ENCODE results near the gene DLEC1.

The DLEC1 gene

DNA sequence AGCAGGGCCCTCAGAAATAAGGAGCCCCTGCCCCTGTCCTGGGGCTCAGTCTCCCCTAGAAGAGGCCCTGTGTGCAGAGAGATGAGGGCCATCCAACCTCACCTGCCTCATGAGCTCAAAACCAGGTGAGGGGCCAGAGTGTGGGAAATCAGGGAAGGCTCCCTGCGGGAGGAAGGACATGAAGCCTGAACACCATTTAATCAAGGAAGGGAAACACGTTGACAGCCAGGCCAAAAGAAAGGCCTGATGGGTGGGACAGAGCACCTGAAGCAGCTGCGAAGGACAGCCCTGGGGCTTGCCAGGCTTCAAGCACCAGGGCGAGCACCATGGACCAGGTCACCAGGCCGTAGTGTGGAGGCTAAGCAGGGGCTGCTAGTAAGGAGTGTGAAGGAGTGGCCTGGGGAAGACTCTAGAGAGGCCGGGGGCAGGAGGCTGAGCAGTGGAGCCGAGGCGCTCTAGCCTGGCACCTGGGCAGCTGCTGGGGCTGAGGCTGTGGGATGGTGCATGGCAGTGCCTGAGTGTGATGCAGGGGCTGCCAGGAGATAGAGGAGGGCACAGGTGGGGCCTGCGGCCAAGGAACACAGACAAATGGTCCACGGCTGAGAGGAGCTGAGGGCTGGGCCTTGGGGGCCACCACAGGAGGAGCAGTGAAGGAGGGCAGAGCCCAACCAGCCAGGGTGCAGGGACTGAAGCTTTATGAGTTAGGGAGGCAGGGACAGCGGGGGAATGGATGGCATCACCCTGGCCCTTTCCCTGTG, 81.9 kb downstream of the DLEC1 start:
- peak overlapping the region; percentile 65 for H3K23ac ChIP-seq (ENCODE audit: low read depth, low read length, poor library complexity)
- peaks cover 40 to 75% of the 10 kb centered on the region in 2 donors for H3K36me3 ChIP-seq (replicated peaks in 1 of 2; ENCODE audit: control insufficient read depth in 2 of 2, insufficient read depth in 2 of 2, low read length in 2 of 2)
- H3K4me1 ChIP-seq (ENCODE audit: control insufficient read depth in 2 of 2, insufficient read depth in 1 of 2, low read depth in 1 of 2, low read length in 2 of 2) = no peaks in the 10 kb centered on the region
- no peak overlapping the region for H2BK15ac ChIP-seq (ENCODE audit: low read length)
- peaks cover 2% of the 10 kb centered on the region for H3K79me1 ChIP-seq (ENCODE audit: low read depth, low read length)
- peak overlapping the region; percentile 92 for H4K91ac ChIP-seq (ENCODE audit: low read depth, low read length, poor library complexity)
- peak overlapping the region; percentile 66 for H2BK5ac ChIP-seq (ENCODE audit: low read length)
- H3K4me2 ChIP-seq (ENCODE audit: insufficient read depth, low read length, poor library complexity, severe bottlenecking) = no peak overlapping the region
- no peak overlapping the region for H3K4ac ChIP-seq (ENCODE audit: low read length)
- no peak overlapping the region for H3K27ac ChIP-seq (replicated peaks; ENCODE audit: low read length)
- peaks cover 0 to 1% of the 10 kb centered on the region in 2 donors for H3K9me3 ChIP-seq (replicated peaks in 1 of 2; ENCODE audit: control insufficient read depth in 2 of 2, insufficient read depth in 1 of 2, low read depth in 1 of 2, low read length in 2 of 2)
- H3K18ac ChIP-seq (ENCODE audit: low read length) = no peak overlapping the region
- no peak for DNase-seq (ENCODE audit: low spot score)
- no peak overlapping the region for H3K14ac ChIP-seq (ENCODE audit: low read length)
- H3K27me3 ChIP-seq (ENCODE audit: control insufficient read depth in 3 of 3, insufficient read depth in 3 of 3, low read depth in 1 of 3, low read length in 3 of 3) = no peaks in the 10 kb centered on the region
- no peak overlapping the region for H2BK120ac ChIP-seq (ENCODE audit: low read depth, low read length)
- no peak overlapping the region for H2AFZ ChIP-seq (ENCODE audit: low read length)
- H2AK5ac ChIP-seq (ENCODE audit: low read depth, low read length) = no peak overlapping the region
- H2BK12ac ChIP-seq (ENCODE audit: low read length) = no peak overlapping the region
- no peak overlapping the region for H3K9ac ChIP-seq (ENCODE audit: low read depth, low read length, poor library complexity)
- WGBS, 2 donors (ENCODE audit: extremely low coverage in 2 of 2, insufficient read length in 2 of 2, insufficient replicate concordance in 1 of 2) = no CpG with 5 or more reads among the region's 11 CpGs
- H3K4me3 ChIP-seq (ENCODE audit: low read length in 2 of 2) = no peak overlapping the region
- H4K8ac ChIP-seq (ENCODE audit: low read depth, low read length) = peak overlapping the region; percentile 43

- WGBS, 2 donors (ENCODE audit: extremely low coverage in 2 of 2, insufficient read length in 2 of 2, insufficient replicate concordance in 1 of 2) = no CpG with 5 or more reads among the region's 9 CpGs
- Histone ChIP-seq H3K27ac (replicated peaks; ENCODE audit: low read length) (no peak overlapping the region), H2BK120ac (ENCODE audit: low read depth, low read length) (no peak overlapping the region), H3K9ac (ENCODE audit: low read depth, low read length, poor library complexity) (no peak overlapping the region), H2BK12ac (ENCODE audit: low read length) (no peak overlapping the region), H2BK15ac (ENCODE audit: low read length) (no peak overlapping the region), H3K23ac (ENCODE audit: low read depth, low read length, poor library complexity) (peak overlapping the region; percentile 55), H3K18ac (ENCODE audit: low read length) (no peak overlapping the region), H3K14ac (ENCODE audit: low read length) (no peak overlapping the region), H3K27me3 (ENCODE audit: control insufficient read depth in 3 of 3, insufficient read depth in 3 of 3, low read depth in 1 of 3, low read length in 3 of 3) (no peaks in the 10 kb centered on the region), H3K9me3 (replicated peaks in 1 of 2; ENCODE audit: control insufficient read depth in 2 of 2, insufficient read depth in 1 of 2, low read depth in 1 of 2, low read length in 2 of 2) (peaks cover 0 to 2% of the 10 kb centered on the region in 2 donors), H3K79me1 (ENCODE audit: low read depth, low read length) (peaks cover 2% of the 10 kb centered on the region), H4K91ac (ENCODE audit: low read depth, low read length, poor library complexity) (no peak overlapping the region), H2BK5ac (ENCODE audit: low read length) (peak overlapping the region; percentile 66), H3K4me3 (ENCODE audit: low read length in 2 of 2) (no peak overlapping the region), H4K8ac (ENCODE audit: low read depth, low read length) (no peak overlapping the region), H2AK5ac (ENCODE audit: low read depth, low read length) (no peak overlapping the region), H3K4ac (ENCODE audit: low read length) (no peak overlapping the region), H2AFZ (ENCODE audit: low read length) (no peak overlapping the region), H3K4me1 (ENCODE audit: control insufficient read depth in 2 of 2, insufficient read depth in 1 of 2, low read depth in 1 of 2, low read length in 2 of 2) (no peaks in the 10 kb centered on the region), H3K4me2 (ENCODE audit: insufficient read depth, low read length, poor library complexity, severe bottlenecking) (no peak overlapping the region), H3K36me3 (replicated peaks in 1 of 2; ENCODE audit: control insufficient read depth in 2 of 2, insufficient read depth in 2 of 2, low read length in 2 of 2) (peaks cover 46 to 80% of the 10 kb centered on the region in 2 donors)
- no peak for DNase-seq (ENCODE audit: low spot score)
These were observed 82.4 kb downstream of the DLEC1 start for GRCh38 chr3:38121451-38121831.

DNA sequence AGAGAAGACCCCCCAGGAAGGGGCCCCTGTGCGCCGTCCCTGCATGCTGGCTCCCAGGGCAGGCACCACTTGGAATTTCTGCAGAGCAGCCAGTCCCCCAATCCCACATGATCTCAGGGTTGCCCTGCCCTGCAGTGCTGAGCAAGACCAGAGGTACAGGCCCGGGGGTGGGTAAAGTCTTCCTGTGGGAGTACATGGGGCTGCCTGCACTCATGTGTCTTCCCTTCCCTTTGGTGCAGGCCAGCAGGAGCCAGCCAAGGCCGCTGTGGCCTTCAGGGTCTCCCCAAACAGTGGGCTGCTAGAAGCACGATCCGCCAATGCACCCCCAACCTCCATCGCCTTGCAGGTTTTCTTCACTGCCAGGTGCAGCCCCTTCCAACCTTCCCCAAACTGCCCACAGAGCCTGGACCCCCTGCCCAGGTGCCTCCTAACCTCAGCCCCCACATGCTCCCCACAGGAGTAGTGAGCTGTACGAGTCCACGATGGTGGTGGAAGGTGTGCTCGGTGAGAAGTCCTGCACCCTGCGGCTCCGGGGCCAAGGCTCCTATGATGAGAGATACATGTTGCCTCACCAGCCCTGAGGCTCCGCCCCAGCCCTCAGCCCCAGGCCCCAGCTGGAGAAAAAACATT, 82.9 kb downstream of the DLEC1 start:
- no peak for DNase-seq (ENCODE audit: low spot score)

GRCh38 chr3:38122712-38123290, 83.8 kb downstream of the DLEC1 start:
- no peak for DNase-seq (ENCODE audit: low spot score)
- Histone ChIP-seq H2AK5ac (ENCODE audit: low read depth, low read length) (no peak overlapping the region), H4K91ac (ENCODE audit: low read depth, low read length, poor library complexity) (no peak overlapping the region), H3K27me3 (ENCODE audit: control insufficient read depth in 3 of 3, insufficient read depth in 3 of 3, low read depth in 1 of 3, low read length in 3 of 3) (no peaks in the 10 kb centered on the region), H3K4me1 (ENCODE audit: control insufficient read depth in 2 of 2, insufficient read depth in 1 of 2, low read depth in 1 of 2, low read length in 2 of 2) (no peaks in the 10 kb centered on the region), H4K8ac (ENCODE audit: low read depth, low read length) (no peak overlapping the region), H2BK5ac (ENCODE audit: low read length) (no peak overlapping the region), H3K36me3 (replicated peaks in 1 of 2; ENCODE audit: control insufficient read depth in 2 of 2, insufficient read depth in 2 of 2, low read length in 2 of 2) (peaks cover 48 to 92% of the 10 kb centered on the region in 2 donors), H2AFZ (ENCODE audit: low read length) (no peak overlapping the region), H2BK120ac (ENCODE audit: low read depth, low read length) (no peak overlapping the region), H3K4ac (ENCODE audit: low read length) (no peak overlapping the region), H2BK12ac (ENCODE audit: low read length) (no peak overlapping the region), H3K23ac (ENCODE audit: low read depth, low read length, poor library complexity) (no peak overlapping the region), H3K4me2 (ENCODE audit: insufficient read depth, low read length, poor library complexity, severe bottlenecking) (no peak overlapping the region), H3K14ac (ENCODE audit: low read length) (no peak overlapping the region), H3K4me3 (ENCODE audit: low read length in 2 of 2) (no peak overlapping the region), H3K27ac (replicated peaks; ENCODE audit: low read length) (no peak overlapping the region), H3K9me3 (replicated peaks in 1 of 2; ENCODE audit: control insufficient read depth in 2 of 2, insufficient read depth in 1 of 2, low read depth in 1 of 2, low read length in 2 of 2) (peaks cover 0 to 2% of the 10 kb centered on the region in 2 donors), H3K18ac (ENCODE audit: low read length) (no peak overlapping the region), H3K79me1 (ENCODE audit: low read depth, low read length) (peaks cover 2% of the 10 kb centered on the region), H3K9ac (ENCODE audit: low read depth, low read length, poor library complexity) (no peak overlapping the region), H2BK15ac (ENCODE audit: low read length) (no peak overlapping the region)
- no CpG with 5 or more reads among the region's 9 CpGs for WGBS, 2 donors (ENCODE audit: extremely low coverage in 2 of 2, insufficient read length in 2 of 2, insufficient replicate concordance in 1 of 2)

More for the DNA sequence above, 82.9 kb downstream of the DLEC1 start:
- H2BK12ac ChIP-seq (ENCODE audit: low read length) = no peak overlapping the region
- no peak overlapping the region for H2AK5ac ChIP-seq (ENCODE audit: low read depth, low read length)
- no peak overlapping the region for H3K4me2 ChIP-seq (ENCODE audit: insufficient read depth, low read length, poor library complexity, severe bottlenecking)
- H3K4me3 ChIP-seq (ENCODE audit: low read length in 2 of 2) = no peak overlapping the region
- no peaks in the 10 kb centered on the region for H3K4me1 ChIP-seq (ENCODE audit: control insufficient read depth in 2 of 2, insufficient read depth in 1 of 2, low read depth in 1 of 2, low read length in 2 of 2)
- H4K8ac ChIP-seq (ENCODE audit: low read depth, low read length) = peak overlapping the region; percentile 17
- peaks cover 0 to 2% of the 10 kb centered on the region in 2 donors for H3K9me3 ChIP-seq (replicated peaks in 1 of 2; ENCODE audit: control insufficient read depth in 2 of 2, insufficient read depth in 1 of 2, low read depth in 1 of 2, low read length in 2 of 2)
- WGBS, 2 donors (ENCODE audit: extremely low coverage in 2 of 2, insufficient read length in 2 of 2, insufficient replicate concordance in 1 of 2) = no CpG with 5 or more reads among the region's 13 CpGs
- H2AFZ ChIP-seq (ENCODE audit: low read length) = no peak overlapping the region
- peak overlapping the region; percentile 55 for H3K23ac ChIP-seq (ENCODE audit: low read depth, low read length, poor library complexity)
- H3K36me3 ChIP-seq (replicated peaks in 1 of 2; ENCODE audit: control insufficient read depth in 2 of 2, insufficient read depth in 2 of 2, low read length in 2 of 2) = peaks cover 46 to 85% of the 10 kb centered on the region in 2 donors
- H3K27me3 ChIP-seq (ENCODE audit: control insufficient read depth in 3 of 3, insufficient read depth in 3 of 3, low read depth in 1 of 3, low read length in 3 of 3) = no peaks in the 10 kb centered on the region
- peaks cover 2% of the 10 kb centered on the region for H3K79me1 ChIP-seq (ENCODE audit: low read depth, low read length)
- H2BK120ac ChIP-seq (ENCODE audit: low read depth, low read length) = no peak overlapping the region
- peak overlapping the region; percentile 23 for H3K4ac ChIP-seq (ENCODE audit: low read length)
- H3K14ac ChIP-seq (ENCODE audit: low read length) = no peak overlapping the region
- H3K18ac ChIP-seq (ENCODE audit: low read length) = no peak overlapping the region
- no peak overlapping the region for H2BK15ac ChIP-seq (ENCODE audit: low read length)
- peak overlapping the region; percentile 66 for H2BK5ac ChIP-seq (ENCODE audit: low read length)
- no peak overlapping the region for H3K9ac ChIP-seq (ENCODE audit: low read depth, low read length, poor library complexity)
- no peak overlapping the region for H3K27ac ChIP-seq (replicated peaks; ENCODE audit: low read length)
- no peak overlapping the region for H4K91ac ChIP-seq (ENCODE audit: low read depth, low read length, poor library complexity)

Data from neuronal stem cell (in vitro differentiated cells).